GM18907 (cell line): ENCODE results near the gene CELSR2.
"Not testable (repeated sequence)": the region's sequence is repeated elsewhere in the genome, so short reads cannot be mapped to it uniquely, and the experiment has no call there.

ENCODE experiments used
- ATAC-seq: cut with Tn5 transposase; IDR thresholded peaks from one replicate; pipeline ENCODE4 v1.9.1; 2021; ENCODE audit warnings: mild to moderate bottlenecking, moderate library complexity; ENCODE audit not compliant: unreplicated experiment

The CELSR2 gene

DNA sequence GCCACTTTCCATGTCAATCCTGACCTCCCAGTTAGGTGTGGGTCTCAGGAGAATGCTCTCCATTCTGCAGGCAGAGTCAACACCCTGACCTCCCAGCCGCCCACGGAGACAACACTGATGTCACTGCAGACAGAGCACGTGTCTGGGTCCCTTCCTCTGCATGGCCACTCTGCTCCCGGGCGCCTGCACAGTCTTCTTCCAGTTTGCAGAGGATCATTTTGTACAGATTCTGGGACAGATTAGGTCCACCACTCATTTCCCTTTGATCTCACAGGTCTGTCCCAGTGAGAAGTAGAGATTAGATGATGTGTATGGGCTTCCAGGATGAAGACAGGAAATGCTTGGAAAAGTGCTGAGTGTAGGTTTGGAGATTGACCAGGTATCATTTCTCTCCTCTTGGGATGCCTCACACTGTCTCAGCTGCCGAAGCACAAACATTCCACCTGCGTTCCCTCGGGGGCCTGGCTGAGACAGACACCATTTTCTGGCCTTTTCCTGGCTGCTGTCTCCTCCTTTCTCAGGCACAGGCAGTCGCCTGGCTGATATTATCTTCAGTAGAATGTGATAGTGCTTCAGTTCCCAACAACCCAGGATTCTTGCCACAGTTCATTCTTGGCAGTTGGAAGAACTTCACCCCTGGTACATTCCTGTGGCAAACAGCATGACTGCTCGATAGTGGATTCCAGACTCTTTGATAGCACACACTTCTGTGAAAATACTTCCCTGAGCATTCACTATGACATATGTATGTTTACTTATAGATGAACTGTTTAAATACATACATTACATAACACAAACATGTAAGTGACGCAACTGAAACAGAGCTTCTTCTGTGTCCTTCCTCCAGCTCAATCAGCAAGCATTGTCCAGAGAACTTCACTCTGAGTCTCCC lies 49.6 kb downstream of the CELSR2 start:
- no peak for ATAC-seq

DNA sequence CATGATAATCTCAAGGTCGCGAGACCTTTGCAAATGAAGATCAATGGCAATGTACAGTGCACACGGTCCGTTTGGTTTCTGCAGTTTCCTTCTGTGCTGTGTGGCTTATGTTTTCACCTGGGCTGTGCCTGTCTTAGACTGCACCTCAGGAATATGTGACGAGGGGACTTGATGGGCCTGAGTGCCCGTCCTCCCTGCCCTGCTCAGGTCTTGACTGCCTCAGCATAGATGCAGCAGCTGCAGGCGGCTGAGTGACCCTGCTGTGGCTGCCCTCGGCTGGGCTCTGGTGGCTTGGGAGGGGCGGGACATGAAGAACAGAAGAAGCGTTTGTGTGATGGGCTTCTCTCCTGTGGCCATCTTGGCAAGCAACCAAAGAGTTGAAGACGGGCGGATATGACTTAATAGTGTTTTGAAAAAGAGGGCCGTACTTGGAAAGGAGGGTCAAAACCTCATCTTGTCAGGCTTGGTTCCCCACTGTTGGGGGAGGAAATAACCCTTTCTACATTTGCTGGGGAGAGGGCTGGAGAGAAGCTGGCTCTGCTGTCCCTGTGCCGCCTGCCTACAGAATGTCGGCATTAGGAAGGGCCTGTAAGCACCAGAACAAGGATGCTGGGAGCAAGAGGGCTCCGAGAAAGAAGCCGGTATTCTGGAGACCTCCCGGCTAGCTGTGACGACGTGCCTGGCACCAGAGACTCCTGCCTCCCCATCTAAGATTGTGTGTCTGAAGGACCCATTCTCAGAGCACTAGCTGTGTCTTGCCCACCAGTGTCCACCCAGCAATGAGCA lies 50.4 kb downstream of the CELSR2 start:
- ATAC-seq = no peak

DNA sequence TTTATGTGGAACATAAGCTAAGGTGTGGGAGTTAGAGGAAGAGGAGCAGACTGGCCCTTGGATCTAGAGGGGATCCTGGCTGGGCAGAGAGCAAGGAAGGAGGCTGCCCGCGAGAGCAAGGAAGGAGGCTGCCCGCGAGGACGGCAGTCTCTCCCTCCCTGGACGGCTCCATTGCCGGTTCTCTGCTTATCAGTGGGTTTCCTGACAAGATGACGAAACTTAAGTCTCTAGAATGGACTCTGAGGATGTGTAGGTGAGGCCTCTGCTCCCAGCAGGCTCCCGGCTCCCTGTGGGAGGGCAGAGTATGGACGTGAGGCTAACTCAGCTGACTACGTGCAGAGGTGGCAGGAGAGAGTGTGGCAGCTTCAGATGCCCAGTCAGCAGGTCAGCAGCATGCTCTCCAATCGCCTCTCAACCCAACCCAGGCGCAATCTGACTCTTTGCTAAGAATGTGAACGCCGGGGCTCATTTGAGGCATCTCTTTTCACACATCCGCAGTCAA lies 51.4 kb downstream of the CELSR2 start:
- no peak for ATAC-seq

DNA sequence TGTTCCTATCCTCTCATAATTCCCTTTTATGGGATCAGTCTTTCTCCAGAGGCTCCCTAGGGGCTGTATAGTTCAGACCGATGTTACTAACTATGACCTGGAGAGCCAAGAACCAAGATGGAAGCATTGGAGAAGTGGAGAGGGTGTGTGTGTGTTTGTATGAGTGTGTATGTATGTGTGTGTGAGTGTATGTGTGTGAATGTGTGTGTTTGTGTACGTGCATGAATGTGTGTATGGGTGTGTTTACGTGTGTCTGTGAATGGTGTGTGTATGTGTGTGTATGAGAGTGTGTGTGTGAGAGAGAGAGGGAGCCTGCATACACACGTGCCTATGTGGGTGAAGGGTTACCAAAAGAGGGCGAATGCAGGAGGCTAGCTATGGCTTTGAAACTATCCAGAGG lies 52.5 kb downstream of the CELSR2 start:
- no peak for ATAC-seq

DNA sequence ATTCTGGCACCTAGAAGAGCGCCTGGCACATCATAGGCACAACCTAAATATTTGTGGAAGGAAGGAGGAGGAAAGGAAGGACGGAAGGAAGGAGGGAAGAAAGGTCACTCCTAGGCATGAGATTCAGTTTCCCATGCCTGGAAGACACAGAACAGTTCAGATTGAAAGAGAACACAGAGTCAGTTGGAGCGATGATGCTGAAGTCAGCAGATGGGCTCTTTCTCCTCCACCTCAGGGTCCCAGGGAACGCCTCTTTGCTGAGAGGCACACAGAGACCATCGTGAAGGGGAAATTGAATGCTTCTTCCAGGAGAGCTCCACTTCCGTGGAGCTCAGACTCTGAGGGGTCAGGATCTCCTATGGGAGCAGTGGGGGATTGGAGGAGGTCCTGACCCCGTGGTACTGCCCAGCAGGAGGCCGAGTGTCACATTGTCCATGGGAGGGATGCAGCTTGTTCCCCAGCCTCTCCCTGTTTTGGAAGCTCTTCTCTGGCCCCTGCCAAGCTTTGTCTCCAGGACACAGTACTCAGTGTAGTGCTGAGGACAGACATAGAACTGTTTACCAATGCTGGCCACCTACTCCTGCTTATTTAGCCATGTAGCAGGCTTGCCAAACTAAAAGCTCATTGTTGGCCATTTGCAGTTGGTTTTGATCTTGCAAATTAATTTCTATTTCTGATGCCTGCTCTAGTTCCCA lies 55.0 kb downstream of the CELSR2 start:
- ATAC-seq = no peak

DNA sequence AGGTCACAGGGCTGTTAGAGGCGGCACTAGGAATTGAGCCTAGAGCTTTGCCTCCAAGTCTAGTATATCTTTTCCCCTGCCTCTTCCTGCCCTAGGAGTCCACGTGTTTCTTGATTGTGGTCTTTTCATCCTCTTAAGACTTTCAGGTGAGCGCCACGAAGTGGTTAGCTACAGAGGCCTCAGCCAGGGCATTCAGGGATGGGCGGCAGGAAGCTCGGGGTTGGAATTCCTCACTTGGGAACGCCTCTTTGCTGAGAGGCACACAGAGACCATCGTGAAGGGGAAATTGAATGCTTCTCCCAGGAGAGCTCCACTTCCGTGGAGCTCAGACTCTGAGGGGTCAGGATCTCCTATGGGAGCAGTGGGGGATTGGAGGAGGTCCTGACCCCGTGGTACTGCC lies 56.7 kb downstream of the CELSR2 start:
- ATAC-seq = not testable (repeated sequence)

DNA sequence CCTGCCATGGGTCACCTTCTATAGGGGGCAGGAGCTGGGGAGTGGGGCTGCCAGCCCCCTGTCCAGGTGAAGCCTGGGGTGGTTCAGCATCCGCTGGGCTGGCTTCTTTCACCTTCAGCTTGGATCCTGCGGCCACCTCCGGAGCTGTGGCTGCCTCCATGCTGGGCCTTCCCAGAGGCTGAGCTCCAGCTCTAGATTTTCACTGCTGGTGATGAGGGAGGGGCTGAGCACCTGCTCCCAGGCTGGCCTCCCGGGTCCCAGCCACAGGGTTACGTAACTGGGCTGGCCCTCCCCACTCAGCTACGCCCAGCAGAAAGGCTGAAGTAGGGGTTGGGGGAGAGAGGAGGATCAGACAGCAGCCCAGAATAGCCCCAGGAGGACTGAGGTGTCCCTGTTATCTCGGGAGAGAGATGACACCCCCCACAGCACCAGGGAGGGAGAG lies 57.5 kb downstream of the CELSR2 start, which contains the start of gene MYBPHL:
MYBPHL (minus strand) TSS at position 180 of the 442 bp plus-strand sequence; CDS start at position 160, 20 bp downstream.
- ATAC-seq = no peak

DNA sequence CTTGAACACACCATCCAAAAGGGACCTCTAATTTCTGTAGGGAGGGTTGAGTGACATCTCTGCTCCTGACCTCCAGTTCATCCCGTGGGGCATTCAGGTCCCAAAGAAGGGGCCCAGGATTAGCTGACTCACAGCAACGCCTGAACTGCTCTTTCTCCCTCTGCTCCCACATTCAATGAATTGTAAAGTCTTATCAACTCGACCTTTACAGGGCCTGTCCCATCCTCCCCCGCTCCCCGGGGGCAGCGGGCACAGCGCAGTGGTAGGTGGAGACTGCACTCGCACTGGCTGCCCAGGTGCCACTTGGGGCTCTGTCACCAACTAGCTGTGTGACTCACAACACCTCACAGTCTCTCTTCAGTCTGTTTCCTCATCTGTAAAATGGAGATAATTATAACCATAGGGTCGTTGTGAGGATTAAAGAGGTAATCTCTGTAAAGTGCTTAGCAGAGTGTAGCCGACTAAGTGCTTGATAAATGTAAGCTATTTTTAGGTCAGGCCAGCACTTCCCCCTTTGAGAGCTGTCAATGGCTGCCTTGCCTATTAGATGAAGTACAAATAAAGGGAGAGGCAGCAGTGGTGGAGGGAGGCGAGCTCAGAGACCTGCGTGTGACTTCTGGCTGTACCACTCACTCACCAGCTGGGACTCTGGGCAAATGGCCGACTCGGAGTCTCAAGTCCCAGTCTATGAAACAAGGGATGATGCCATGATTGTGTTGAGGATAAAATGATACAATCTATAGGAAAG lies 58.1 kb downstream of the CELSR2 start:
- no peak for ATAC-seq

DNA sequence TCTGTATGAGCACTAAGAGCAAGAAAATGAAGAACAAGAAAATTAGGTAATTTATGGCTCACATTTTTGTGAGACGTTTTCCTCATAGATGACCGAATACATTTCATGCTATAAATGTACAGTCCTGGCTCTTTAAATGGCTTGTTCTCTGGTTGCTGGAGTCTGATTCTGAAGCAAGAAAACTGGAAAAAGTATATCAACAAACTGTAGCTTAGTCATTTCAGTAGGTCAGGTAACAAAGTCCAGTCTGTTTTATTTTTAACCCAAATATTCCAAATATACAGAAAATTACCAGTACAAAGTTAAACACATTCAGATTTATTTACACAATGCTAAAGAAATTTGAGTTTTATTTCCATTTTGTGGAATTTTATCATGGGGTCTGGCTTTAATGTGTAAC lies 60.0 kb downstream of the CELSR2 start:
- no peak for ATAC-seq

DNA sequence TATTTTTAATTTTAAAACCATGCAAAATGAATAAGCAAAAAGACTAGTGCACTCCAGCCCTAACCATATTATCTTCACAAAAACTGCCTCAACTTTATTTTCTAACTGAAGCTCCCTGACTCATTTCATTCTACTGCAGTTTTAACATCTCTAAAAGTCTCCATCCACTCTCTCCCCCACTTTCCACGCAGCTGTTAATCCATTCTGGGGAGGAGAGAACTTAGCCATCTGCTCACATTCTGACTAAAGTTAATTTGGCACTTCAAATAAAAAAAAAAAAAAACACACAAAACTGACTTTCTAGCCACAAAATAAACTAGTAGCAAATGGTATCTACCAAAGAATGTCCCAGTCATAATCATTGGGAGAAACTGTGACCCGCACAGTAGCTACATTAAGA lies 62.9 kb downstream of the CELSR2 start:
- no peak for ATAC-seq

DNA sequence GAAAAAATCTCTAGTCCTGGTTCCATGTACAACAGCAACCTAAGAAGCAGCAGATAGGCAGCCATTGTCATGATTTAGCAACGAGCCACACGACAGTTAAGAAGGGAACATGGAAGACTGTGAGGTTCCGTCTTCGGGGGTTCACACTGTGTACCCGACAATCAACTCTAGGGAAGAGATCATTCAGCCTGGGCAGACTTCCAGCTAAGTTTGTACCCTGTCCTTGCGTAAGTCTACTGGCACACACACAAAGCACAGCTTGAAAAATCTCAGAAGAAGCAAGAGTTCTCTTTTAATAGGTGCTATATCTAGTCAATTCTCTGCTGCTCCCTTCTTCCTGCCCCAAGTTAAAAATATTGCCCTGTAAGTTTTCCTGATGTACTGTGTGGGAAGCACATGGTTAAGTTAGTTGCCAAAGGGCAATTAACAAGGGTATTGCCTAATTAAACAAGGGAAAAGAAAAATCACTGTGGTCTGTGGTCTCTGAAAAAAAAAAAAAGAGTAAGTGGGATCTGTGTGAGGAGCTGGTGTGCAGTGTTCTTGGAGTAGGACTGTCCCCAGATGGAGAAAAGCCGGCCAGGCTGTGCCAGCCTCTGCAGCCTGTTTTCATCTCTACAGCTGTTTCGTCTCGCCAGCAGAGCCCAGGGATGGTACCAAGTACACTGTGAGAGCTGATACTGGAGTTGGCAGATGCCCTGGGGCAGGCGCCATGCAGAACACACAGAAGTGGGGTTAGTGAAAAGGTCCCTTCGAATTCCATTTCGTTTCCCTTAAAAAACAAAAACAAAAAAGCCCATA lies 63.8 kb downstream of the CELSR2 start:
- ATAC-seq = no peak

DNA sequence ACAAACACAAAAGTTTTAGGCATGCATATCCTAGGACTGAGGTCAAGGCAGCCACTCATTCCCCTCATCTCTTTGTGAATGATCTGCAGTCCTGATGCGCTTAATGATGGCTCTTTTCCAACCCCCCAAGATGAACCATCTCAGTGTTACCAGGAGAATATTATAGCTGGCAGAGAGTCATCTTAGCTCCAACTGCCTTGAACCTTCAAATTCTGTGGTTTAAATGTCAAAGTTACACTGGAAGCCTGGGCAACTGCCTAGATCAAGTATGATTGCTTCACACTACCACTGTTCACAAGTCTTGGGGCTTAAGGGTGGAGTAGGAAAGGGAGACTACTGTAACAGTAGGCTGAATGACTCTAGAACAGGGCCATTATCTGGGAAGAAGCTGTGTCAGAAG lies 65.5 kb downstream of the CELSR2 start:
- ATAC-seq = no peak

DNA sequence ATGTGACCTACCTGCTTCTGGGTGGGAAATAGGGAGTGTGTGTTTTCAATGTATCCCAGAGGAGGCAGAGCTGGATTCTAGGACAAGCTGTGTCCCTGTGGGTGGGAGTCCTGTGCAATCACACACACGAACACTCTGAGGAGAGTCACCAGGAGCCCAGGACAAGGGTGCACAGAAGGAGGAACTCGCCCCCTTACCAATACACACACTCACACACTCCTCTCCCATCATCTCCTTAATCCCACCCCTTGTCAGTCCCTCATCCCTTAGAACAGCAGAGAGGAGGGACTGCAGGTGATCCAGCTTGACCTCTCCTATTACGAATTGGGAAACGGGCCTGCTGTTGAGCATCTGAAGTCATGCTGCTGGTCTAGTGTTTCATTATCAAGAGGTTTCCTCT lies 65.9 kb downstream of the CELSR2 start:
- ATAC-seq = no peak

DNA sequence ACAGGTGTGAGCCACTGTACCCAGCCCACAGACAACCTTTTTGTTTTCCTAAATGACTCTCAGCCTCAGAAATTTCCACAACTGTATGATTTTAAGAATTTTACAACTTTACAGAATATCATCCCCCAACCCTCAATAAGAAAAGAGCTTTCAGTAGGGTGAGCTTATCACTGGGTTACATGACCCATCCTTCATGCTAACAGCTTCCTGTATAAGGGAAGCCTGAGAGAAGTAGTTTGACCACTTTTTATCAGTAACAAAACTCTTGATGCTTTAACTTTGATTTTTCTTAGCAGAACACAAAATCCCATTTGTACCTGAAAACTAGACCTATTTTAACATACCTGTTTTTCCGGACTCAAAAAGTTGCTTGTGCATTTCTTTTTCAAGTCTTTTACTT lies 67.2 kb downstream of the CELSR2 start:
- no peak for ATAC-seq

DNA sequence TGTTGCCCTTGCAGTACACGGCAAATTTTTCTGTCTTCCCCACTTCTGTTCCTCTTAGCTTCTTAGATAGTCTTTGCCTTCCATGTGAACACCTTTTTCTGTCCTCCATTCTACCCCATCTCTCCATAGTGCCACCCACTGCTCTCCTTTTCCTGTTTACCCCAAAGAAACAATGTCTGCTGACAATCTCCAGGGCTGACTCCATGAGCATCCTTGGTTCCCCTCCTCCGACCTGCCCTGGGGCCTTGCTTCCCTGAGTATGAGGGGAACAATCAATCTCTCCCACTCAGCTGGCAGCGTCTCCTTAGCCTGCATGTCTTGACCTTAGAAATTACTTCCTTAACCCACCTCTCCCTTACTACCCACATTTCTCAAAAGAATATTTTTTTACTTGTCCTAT lies 69.8 kb downstream of the CELSR2 start:
- ATAC-seq = no peak

DNA sequence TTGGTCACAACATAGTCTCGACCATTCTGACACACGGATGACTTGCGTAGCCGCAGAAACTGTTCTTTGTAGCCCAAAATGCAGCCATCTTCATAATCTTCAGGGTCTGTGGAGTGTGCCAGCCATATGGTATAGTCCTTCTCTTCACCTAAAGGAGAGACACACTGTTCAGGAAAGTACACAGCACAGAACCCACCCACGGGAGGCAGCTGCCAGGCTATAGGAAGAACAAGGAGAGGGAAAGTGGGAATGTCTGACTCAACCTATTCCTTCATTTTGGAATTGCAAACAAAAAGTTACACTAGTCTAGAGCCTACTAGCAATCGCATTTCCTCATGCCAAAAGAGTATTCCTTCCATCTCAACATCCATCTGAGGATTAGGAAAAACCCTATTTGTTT lies 73.6 kb downstream of the CELSR2 start:
- no peak for ATAC-seq
